Fibroblast of skin of right quadriceps (primary cell): ENCODE results near the gene SYCP2L.
"Not testable (repeated sequence)": the region's sequence is repeated elsewhere in the genome, so short reads cannot be mapped to it uniquely, and the experiment has no call there.

Source experiments
- DNase-seq: peaks from one replicate; pipeline ENCODE4 v3.0.0-alpha.2; 2013

Gene SYCP2L

GRCh38 chr6:10960171-10960570, 73.3 kb downstream of the SYCP2L start:
- no peak for DNase-seq

GRCh38 chr6:10961837-10962236, 75.0 kb downstream of the SYCP2L start:
- DNase-seq, result no peak

- DNase-seq, result peak; percentile 87
Observed at GRCh38 chr6:10962673-10963072, 75.8 kb downstream of the SYCP2L start.

- DNase-seq, result no peak
Observed at GRCh38 chr6:10963113-10963512, 76.3 kb downstream of the SYCP2L start.

- DNase-seq, result no peak
Observed at GRCh38 chr6:10964684-10965083, 77.8 kb downstream of the SYCP2L start.

GRCh38 chr6:10968776-10969175, 81.9 kb downstream of the SYCP2L start:
- DNase-seq, result peak; percentile 58

GRCh38 chr6:10970731-10971130, 83.9 kb downstream of the SYCP2L start:
- DNase-seq, result no peak

GRCh38 chr6:10972196-10972595, 85.3 kb downstream of the SYCP2L start:
- DNase-seq, result no peak

- no peak for DNase-seq
Observed at GRCh38 chr6:10976571-10976970, 89.7 kb downstream of the SYCP2L start.

GRCh38 chr6:10977231-10977968, 90.5 kb downstream of the SYCP2L start:
- no peak for DNase-seq

- no peak for DNase-seq
Observed at GRCh38 chr6:10979603-10980002, 92.8 kb downstream of the SYCP2L start.

GRCh38 chr6:10981409-10981808, 94.6 kb downstream of the SYCP2L start:
- DNase-seq, result no peak

GRCh38 chr6:10984959-10985358, 98.1 kb downstream of the SYCP2L start:
- not testable (repeated sequence) for DNase-seq

- no peak for DNase-seq
Observed at GRCh38 chr6:10989587-10989986, 102.7 kb downstream of the SYCP2L start.

GRCh38 chr6:10991115-10991514, 104.3 kb downstream of the SYCP2L start:
- DNase-seq, result no peak

GRCh38 chr6:10993896-10994295, 107.0 kb downstream of the SYCP2L start:
- no peak for DNase-seq

- DNase-seq, result no peak
Observed at GRCh38 chr6:10995114-10995707, 108.4 kb downstream of the SYCP2L start.

- DNase-seq, result peak; percentile 60
Observed at GRCh38 chr6:10999994-11000393, 113.1 kb downstream of the SYCP2L start.

GRCh38 chr6:11002176-11002575, 115.3 kb downstream of the SYCP2L start:
- DNase-seq, result no peak

- not testable (repeated sequence) for DNase-seq
Observed at GRCh38 chr6:11003297-11003696, 116.4 kb downstream of the SYCP2L start.

GRCh38 chr6:11006061-11006460, 119.2 kb downstream of the SYCP2L start:
- DNase-seq, result peak; percentile 63

- DNase-seq, result peak; percentile 66
Observed at GRCh38 chr6:11007715-11008608, 121.1 kb downstream of the SYCP2L start.

- DNase-seq, result peak; percentile 51
Observed at GRCh38 chr6:11008821-11009220, 122.0 kb downstream of the SYCP2L start.

- peak; percentile 79 for DNase-seq
Observed at GRCh38 chr6:11009353-11009752, 122.5 kb downstream of the SYCP2L start.
